Esophagus squamous epithelium (tissue), 5 donors: ENCODE results near the gene BRSK2. TPM values are rescaled to one million over a fixed set of nuclear protein-coding genes. Genes with fewer than 3 reads are reported as not detected.

Experiments
- DNase-seq: peaks from one replicate; lab custom pipeline; 2025; lab: John Stamatoyannopoulos, UW
- H3K27ac ChIP-seq, 4 donors: fragments of 200-600 bp; sonication (generic); one replicate each; pipeline ENCODE4 v1.5.1; 2016 to 2019; ENCODE audit warnings: mild to moderate bottlenecking in 1 of 4
- H3K27me3 ChIP-seq, 4 donors: fragments of 200-600 bp; sonication (generic); 1 replicate in 3 of 4; 2 replicates in 1 of 4; pipeline versions ENCODE4 v1.5.1 to v1.6.0; 2017 to 2021; ENCODE audit warnings: antibody characterized with exemption in 1 of 4
- H3K36me3 ChIP-seq, 3 donors: fragments of 200-600 bp; sonication (generic); one replicate each; pipeline ENCODE4 v1.5.1; 2016 to 2019
- H3K4me1 ChIP-seq, 3 donors: fragments of 200-600 bp; sonication (generic); one replicate each; pipeline ENCODE4 v1.5.1; 2017 to 2019
- H3K4me3 ChIP-seq, 4 donors: fragments of 200-600 bp; sonication (generic); 1 replicate in 3 of 4; 2 replicates in 1 of 4; pipeline ENCODE4 v1.5.1; 2016 to 2019; ENCODE audit warnings: mild to moderate bottlenecking in 2 of 4, moderate library complexity in 1 of 4
- H3K9me3 ChIP-seq, 3 donors: fragments of 200-600 bp; sonication (generic); one replicate each; pipeline ENCODE4 v1.5.1; 2016 to 2019
- CTCF ChIP-seq, 6 experiments: fragments of 450-650 bp in 4 of 6; fragments of 200-600 bp in 2 of 6; sonication (generic) in 2 of 6; IDR thresholded peaks; one replicate each; pipeline ENCODE4 v1.5.1; 2016 to 2019; ENCODE audit warnings: antibody characterized with exemption in 6 of 6, mild to moderate bottlenecking in 4 of 6, moderate library complexity in 4 of 6
- POLR2A ChIP-seq, 4 donors: fragments of 450-650 bp; IDR thresholded peaks; one replicate each; pipeline ENCODE4 v1.6.1; 2017; ENCODE audit warnings: antibody characterized with exemption in 4 of 4, mild to moderate bottlenecking in 4 of 4, moderate library complexity in 3 of 4
- WGBS, 2 donors: methylation state at CpG; one replicate each; pipeline ENCODE4 v1.1.5; 2018; 5-methylcytosine and 5-hydroxymethylcytosine counted together
- intact Hi-C: fragments of 100-400 bp; cut with DNase I; formaldehyde crosslinking; loops from one replicate; pipeline ENCODE4 v1.15.0; 2022
- total RNA-seq, 4 donors: library from RNA; depleted of rRNA; stranded (reverse); fragments of >200 nt; gene quantifications; one replicate each; pipeline ENCODE4 v1.1.0, GENCODE V29; 2016
- donor health status: DM: yes; HTN: yes; CAD: no.

BRSK2 gene
- total RNA-seq, 4 donors from 2014 or later = 0.23 to 1.3 (median 0.35) TPM; not detected in 1

- Histone ChIP-seq H3K27ac (no peak overlapping the region), H3K4me3 (no peak overlapping the region), H3K9me3 (no peaks in the 10 kb centered on the region), H3K27me3 (peaks cover 0 to 28% (median 0%) of the 10 kb centered on the region in 4 donors), H3K4me1 (no peaks in the 10 kb centered on the region), H3K36me3 (no peaks in the 10 kb centered on the region)
- intact Hi-C loops = no loop called here
- 84 to 98% methylated on average over 4 to 10 of the region's 14 CpGs for WGBS, 2 donors
- no peak for DNase-seq
- TF ChIP-seq POLR2A (IDR thresholded peaks at IDR 0.05) (no peak), CTCF (IDR thresholded peaks at IDR 0.05) (no peak)
Measured at GRCh38 chr11:1348146-1348795, 41.5 kb upstream of the BRSK2 start.

- no peak overlapping the region for H3K4me3 ChIP-seq
- H3K27me3 ChIP-seq = peaks cover 0 to 34% (median 0%) of the 10 kb centered on the region in 4 donors
- H3K27ac ChIP-seq = no peak overlapping the region
- H3K36me3 ChIP-seq = no peaks in the 10 kb centered on the region
- TF ChIP-seq CTCF (IDR thresholded peaks at IDR 0.05) (no peak), POLR2A (IDR thresholded peaks at IDR 0.05) (no peak)
- no peaks in the 10 kb centered on the region for H3K4me1 ChIP-seq
- H3K9me3 ChIP-seq = no peaks in the 10 kb centered on the region
- no peak for DNase-seq
- intact Hi-C loops = no loop called here
- 27% methylated on average over 3 of the region's 25 CpGs; no CpG with 5 or more reads in 1 of the 2 donors for WGBS, 2 donors
Measured at GRCh38 chr11:1348796-1349326, 40.9 kb upstream of the BRSK2 start.

GRCh38 chr11:1349327-1350041 is 40.2 kb upstream of the BRSK2 start:
- H3K36me3 ChIP-seq = no peaks in the 10 kb centered on the region

GRCh38 chr11:1350086-1350725 is 39.5 kb upstream of the BRSK2 start:
- Histone ChIP-seq H3K27ac (no peak overlapping the region), H3K4me3 (no peak overlapping the region), H3K36me3 (no peaks in the 10 kb centered on the region), H3K27me3 (peaks cover 0 to 44% (median 0%) of the 10 kb centered on the region in 4 donors), H3K4me1 (no peaks in the 10 kb centered on the region), H3K9me3 (no peaks in the 10 kb centered on the region)
- intact Hi-C loops = no loop called here
- DNase-seq = no peak
- TF ChIP-seq POLR2A (IDR thresholded peaks at IDR 0.05) (no peak), CTCF (IDR thresholded peaks at IDR 0.05) (no peak)
- WGBS, 2 donors = 36 to 77% methylated on average over 5 to 7 of the region's 22 CpGs

More at GRCh38 chr11:1349327-1350041, 40.2 kb upstream of the BRSK2 start:
- no peak for TF ChIP-seq CTCF (IDR thresholded peaks at IDR 0.05)
- no peak for TF ChIP-seq POLR2A (IDR thresholded peaks at IDR 0.05)
- no peak overlapping the region for H3K4me3 ChIP-seq
- H3K4me1 ChIP-seq = no peaks in the 10 kb centered on the region
- WGBS, 2 donors = 60 to 82% methylated on average over 9 to 11 of the region's 29 CpGs
- H3K27me3 ChIP-seq = peaks cover 0 to 41% (median 0%) of the 10 kb centered on the region in 4 donors
- H3K9me3 ChIP-seq = no peaks in the 10 kb centered on the region
- no peak overlapping the region for H3K27ac ChIP-seq
- intact Hi-C loops = no loop called here
- no peak for DNase-seq
